CD4-positive, alpha-beta T cell (primary cell): ENCODE results near the gene NOS3. TPM values are rescaled to one million over a fixed set of nuclear protein-coding genes. Genes with fewer than 3 reads are reported as not detected.
A peak's percentile ranks its signal among the peaks of the same experiment; 100 is the strongest.

Experiments
- ATAC-seq: fragments of 200-7000 bp; cut with Tn5 transposase; one replicate; pipeline ENCODE4 v1.10.0; 2022; ENCODE audit warnings: mild to moderate bottlenecking; ENCODE audit not compliant: poor library complexity
- CTCF ChIA-PET: fragments of 350-600 bp; sonication (Branson Sonifier 250); formaldehyde crosslinking; loops from one replicate; lab custom pipeline; 2021; ENCODE audit warnings: antibody characterized with exemption, inconsistent platforms; lab: Charles Lee
- POLR2A ChIA-PET: fragments of 350-600 bp; sonication (Branson Sonifier 250); formaldehyde crosslinking; loops from one replicate; lab custom pipeline; 2021; ENCODE audit warnings: antibody characterized with exemption, inconsistent platforms; lab: Charles Lee
- DNase-seq, 14 experiments: peaks; one replicate each; pipeline ENCODE4 v3.0.0-alpha.2; 2013 to 2020; ENCODE audit warnings: mixed read lengths in 2 of 14
- H3K27ac ChIP-seq, 2 donors: one replicate each; pipeline versions ENCODE4 v1.5.1 to v1.7.0; 2013; ENCODE audit warnings: low read length in 2 of 2, low read depth in 1 of 2, mild to moderate bottlenecking in 1 of 2
- H3K27me3 ChIP-seq, 2 experiments: 1 replicate in 1 of 2; 2 replicates in 1 of 2; pipeline versions ENCODE4 v1.6.1 to v1.7.0; 2013; ENCODE audit warnings: low read length in 2 of 2, control low read depth in 1 of 2, mild to moderate bottlenecking in 1 of 2, moderate library complexity in 1 of 2; ENCODE audit not compliant: insufficient read depth in 2 of 2, control insufficient read depth in 1 of 2
- H3K36me3 ChIP-seq: one replicate; pipeline ENCODE4 v1.6.1; 2013; ENCODE audit warnings: low read length, control low read depth; ENCODE audit not compliant: insufficient read depth
- H3K4me1 ChIP-seq: one replicate; pipeline ENCODE4 v1.6.1; 2013; ENCODE audit warnings: low read length, control low read depth; ENCODE audit not compliant: insufficient read depth
- H3K4me3 ChIP-seq: one replicate; pipeline ENCODE4 v1.5.1; 2013; ENCODE audit warnings: mild to moderate bottlenecking, low read length, moderate library complexity
- H3K9me3 ChIP-seq, 2 experiments: 1 replicate in 1 of 2; 2 replicates in 1 of 2; pipeline versions ENCODE4 v1.6.1 to v1.7.0; 2013; ENCODE audit warnings: low read length in 2 of 2, mild to moderate bottlenecking in 2 of 2, control low read depth in 1 of 2, moderate library complexity in 1 of 2; ENCODE audit not compliant: control insufficient read depth in 1 of 2, insufficient read depth in 1 of 2
- H3K27ac Mint-ChIP-seq: one replicate; pipeline ENCODE4 v1.8.0; 2020; ENCODE audit warnings: mixed read lengths
- H3K27me3 Mint-ChIP-seq: one replicate; pipeline ENCODE4 v1.8.0; 2021; ENCODE audit warnings: mixed read lengths
- H3K36me3 Mint-ChIP-seq: one replicate; pipeline ENCODE4 v1.8.0; 2021; ENCODE audit warnings: low read depth, mixed read lengths
- H3K4me1 Mint-ChIP-seq: one replicate; pipeline ENCODE4 v1.8.0; 2021; ENCODE audit warnings: low read depth, mixed read lengths
- H3K4me3 Mint-ChIP-seq: one replicate; pipeline ENCODE4 v1.8.0; 2020; ENCODE audit warnings: mild to moderate bottlenecking, mixed read lengths
- H3K9me3 Mint-ChIP-seq: one replicate; pipeline ENCODE4 v1.8.0; 2020; ENCODE audit warnings: mixed read lengths
- CTCF ChIP-seq: fragments of 200-600 bp; IDR thresholded peaks from one replicate; pipeline ENCODE4 v1.8.0; 2022; ENCODE audit warnings: antibody characterized with exemption, mild to moderate bottlenecking
- intact Hi-C, 2 experiments: fragments of 100-400 bp; cut with DNase I in 1 of 2; cut with micrococcal nuclease in 1 of 2; formaldehyde crosslinking; loops; one replicate each; pipeline versions ENCODE4 v1.15.1 to v1.9.0; 2023 to 2025; cut with DNase I, micrococcal nuclease
- total RNA-seq, 174 experiments: library from RNA in 2 of 174; stranded (reverse) in 2 of 174; gene quantifications; one replicate each; pipeline ENCODE4 v1.2.3 and lab custom pipeline; 2021 to 2026

NOS3 gene
- total RNA-seq, 2 experiments from 2014 or later = 3.9 to 7.1 TPM

GRCh38 chr7:151061213-151062110 lies 70.6 kb downstream of the NOS3 start:
- H3K9me3 ChIP-seq = no peaks in the 10 kb centered on the region
- peaks cover 45% of the 10 kb centered on the region for H3K4me1 ChIP-seq
- ChIA-PET CTCF (interaction anchor here (1.6 kb wide), 1 partner anchor 23 kb away, joined by 11 read pairs; the partner anchor contains the start of gene TMUB1), POLR2A (interaction anchor here (1.1 kb wide), 1 partner anchor 33 kb away, joined by 3 read pairs; the partner anchor contains the start of gene ABCB8)
- H3K27me3 Mint-ChIP-seq = no peaks in the 10 kb centered on the region
- H3K27ac Mint-ChIP-seq = no peak overlapping the region
- no peak overlapping the region for H3K27ac ChIP-seq
- no peak for TF ChIP-seq CTCF
- H3K36me3 Mint-ChIP-seq = peaks cover 22% of the 10 kb centered on the region
- no peak for DNase-seq
- peak overlapping the region; percentile 88 for H3K4me3 Mint-ChIP-seq
- no peak for ATAC-seq
- H3K36me3 ChIP-seq = peaks cover 25% of the 10 kb centered on the region
- peaks cover 38% of the 10 kb centered on the region for H3K4me1 Mint-ChIP-seq
- no peak overlapping the region for H3K4me3 ChIP-seq
- no peaks in the 10 kb centered on the region for H3K27me3 ChIP-seq
- H3K9me3 Mint-ChIP-seq = no peaks in the 10 kb centered on the region
- intact Hi-C loops = no loop called here

- no peak for TF ChIP-seq CTCF
- Mint-ChIP-seq H3K36me3 (peaks cover 25% of the 10 kb centered on the region), H3K9me3 (no peaks in the 10 kb centered on the region), H3K4me1 (peaks cover 35% of the 10 kb centered on the region), H3K4me3 (peak overlapping the region; percentile 80), H3K27me3 (no peaks in the 10 kb centered on the region), H3K27ac (no peak overlapping the region)
- peaks cover 39% of the 10 kb centered on the region for H3K4me1 ChIP-seq
- peaks cover 30% of the 10 kb centered on the region for H3K36me3 ChIP-seq
- no peak for DNase-seq
- intact Hi-C loops = no loop called here
- no peak overlapping the region for H3K27ac ChIP-seq
- ChIA-PET CTCF (no interaction called here), POLR2A (no interaction called here)
- no peak overlapping the region for H3K4me3 ChIP-seq
- H3K27me3 ChIP-seq = no peaks in the 10 kb centered on the region
- ATAC-seq = no peak
- no peaks in the 10 kb centered on the region for H3K9me3 ChIP-seq
Measured at GRCh38 chr7:151062111-151062398, 71.2 kb downstream of the NOS3 start.

- no peak for ATAC-seq
- no peaks in the 10 kb centered on the region for H3K9me3 ChIP-seq
- no peak for TF ChIP-seq CTCF
- no peak for DNase-seq
- ChIA-PET CTCF (no interaction called here), POLR2A (interaction anchor here (0.7 kb wide), 1 partner anchor 44 kb away, joined by 5 read pairs; no protein-coding TSS in a partner anchor)
- Mint-ChIP-seq H3K4me1 (peaks cover 30% of the 10 kb centered on the region), H3K27me3 (no peaks in the 10 kb centered on the region), H3K27ac (no peak overlapping the region), H3K36me3 (peaks cover 30% of the 10 kb centered on the region), H3K4me3 (no peak overlapping the region), H3K9me3 (no peaks in the 10 kb centered on the region)
- peaks cover 33% of the 10 kb centered on the region for H3K4me1 ChIP-seq
- peaks cover 35% of the 10 kb centered on the region for H3K36me3 ChIP-seq
- H3K4me3 ChIP-seq = no peak overlapping the region
- intact Hi-C loops = no loop called here
- no peak overlapping the region for H3K27ac ChIP-seq
- no peaks in the 10 kb centered on the region for H3K27me3 ChIP-seq
Measured at GRCh38 chr7:151062399-151063211, 71.8 kb downstream of the NOS3 start.
